Epithelial cell of prostate (primary cell): Measurements from ENCODE around the gene SPATA13.
A peak's percentile ranks its signal among the peaks of the same experiment; 100 is the strongest.
"Not testable (repeated sequence)": the region's sequence is repeated elsewhere in the genome, so short reads cannot be mapped to it uniquely, and the experiment has no call there.

Experiments used
- DNase-seq: peaks from one replicate; pipeline ENCODE4 v3.0.0-alpha.2; 2011; ENCODE audit warnings: low read depth, low spot score
- H3K27ac ChIP-seq: fragments of 450-650 bp; 2 replicates; pipeline ENCODE4 v1.5.1; 2017; ENCODE audit warnings: mild to moderate bottlenecking

The SPATA13 gene

DNA sequence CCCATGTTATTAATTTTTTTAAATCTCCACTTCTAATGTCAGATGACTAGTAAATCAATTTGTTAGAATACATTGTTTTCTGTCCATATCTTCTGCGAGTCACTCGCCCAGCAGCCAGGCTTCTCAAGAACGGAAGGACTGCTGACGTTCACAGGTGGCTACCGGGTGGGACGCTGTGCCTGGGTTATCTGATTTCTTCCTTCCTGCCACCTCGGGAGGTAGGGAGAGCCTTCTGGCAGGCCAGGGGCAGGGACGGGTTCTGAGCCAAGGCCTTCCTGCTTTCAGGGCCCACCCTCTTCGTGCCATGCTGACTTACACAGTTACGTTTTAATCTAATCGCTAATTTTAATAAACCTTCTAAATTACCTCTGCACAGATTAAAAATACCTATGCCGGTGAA, 140.9 kb downstream of the SPATA13 start:
- DNase-seq = no peak
- H3K27ac ChIP-seq = no peak overlapping the region

GRCh38 chr13:24301911-24302310, 141.4 kb downstream of the SPATA13 start:
- H3K27ac ChIP-seq = no peak overlapping the region
- DNase-seq = no peak

- H3K27ac ChIP-seq = no peak overlapping the region
- DNase-seq = no peak
Observed at GRCh38 chr13:24304620-24305019, 144.1 kb downstream of the SPATA13 start.

- H3K27ac ChIP-seq = no peak overlapping the region
- DNase-seq = no peak
Observed at GRCh38 chr13:24306632-24307031, 146.1 kb downstream of the SPATA13 start.

DNA sequence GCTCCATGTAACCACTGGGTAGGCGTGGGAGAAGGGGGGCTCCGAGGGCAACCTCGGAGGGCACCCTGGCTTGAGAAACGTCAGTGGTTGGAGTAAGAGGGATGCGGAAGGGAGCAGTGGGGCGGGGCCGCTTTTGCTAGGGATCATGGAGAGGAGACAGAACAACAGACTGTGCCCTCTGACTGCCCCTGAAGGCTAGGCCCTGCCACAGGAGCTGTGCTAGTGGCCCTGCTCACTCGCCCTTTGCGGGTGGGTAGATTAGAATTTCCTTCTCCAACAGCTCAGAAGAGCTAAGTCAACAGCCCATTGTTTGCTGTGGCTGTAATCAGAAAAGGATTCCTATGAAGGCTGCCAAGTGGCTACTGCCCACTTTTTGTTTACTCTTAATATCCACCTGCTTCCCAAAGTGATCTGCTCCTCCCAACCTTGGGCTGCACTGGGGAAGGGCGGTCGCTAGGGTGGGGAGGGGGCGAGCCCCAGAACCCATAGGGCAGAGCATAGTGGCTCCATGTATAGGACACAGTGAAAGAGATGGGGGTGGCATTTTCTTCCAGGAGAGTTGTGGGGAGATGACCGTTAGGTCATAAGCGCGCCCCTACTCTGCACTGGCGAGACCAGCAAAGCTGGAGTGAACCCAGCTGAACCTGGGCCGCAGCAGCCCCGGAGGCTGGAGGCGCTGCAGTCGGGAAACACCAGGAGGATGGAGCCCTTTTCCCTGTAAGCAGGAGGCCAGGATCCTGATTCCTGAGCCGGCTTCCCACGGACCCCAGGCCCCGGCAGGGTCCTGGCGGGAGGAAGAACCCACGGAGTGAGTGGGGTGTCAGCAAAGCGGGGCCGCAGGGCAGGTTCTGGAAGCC, 146.9 kb downstream of the SPATA13 start:
- H3K27ac ChIP-seq = no peak overlapping the region
- DNase-seq = no peak

- no peak for DNase-seq
Observed at GRCh38 chr13:24308068-24308445, 147.5 kb downstream of the SPATA13 start.

GRCh38 chr13:24308488-24309020, 148.0 kb downstream of the SPATA13 start:
- no peak overlapping the region for H3K27ac ChIP-seq
- DNase-seq = no peak

More at GRCh38 chr13:24308068-24308445, 147.5 kb downstream of the SPATA13 start:
- no peak overlapping the region for H3K27ac ChIP-seq

GRCh38 chr13:24309300-24309699, 148.8 kb downstream of the SPATA13 start, which contains the start of gene C1QTNF9:
C1QTNF9 (plus strand) TSS chr13:24309580; CDS start chr13:24316004, 6,424 bp downstream.
- not testable (repeated sequence) for DNase-seq, H3K27ac ChIP-seq

DNA sequence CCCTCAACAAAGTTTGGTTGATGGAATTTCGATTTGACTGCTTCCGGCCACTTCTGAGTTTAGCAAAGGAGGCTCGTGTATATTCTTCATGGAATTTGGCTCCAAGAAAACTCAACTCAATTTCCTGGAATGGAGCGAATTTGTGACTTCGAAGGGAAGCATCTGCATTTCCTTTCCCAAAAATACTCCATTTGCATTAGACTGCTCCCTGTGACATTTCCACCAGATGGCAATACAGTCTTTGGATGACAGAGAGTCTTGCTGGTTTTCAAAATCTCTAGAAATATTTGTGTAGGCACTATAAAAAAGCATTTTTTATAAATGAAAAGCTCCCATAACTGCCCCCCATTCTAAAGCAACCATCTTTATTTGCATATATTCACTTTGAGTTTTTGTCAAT, 152.9 kb downstream of the SPATA13 start:
- DNase-seq = no peak
- no peak overlapping the region for H3K27ac ChIP-seq

GRCh38 chr13:24317835-24318234, 157.3 kb downstream of the SPATA13 start:
- H3K27ac ChIP-seq = not testable (repeated sequence)

GRCh38 chr13:24318878-24319277, 158.4 kb downstream of the SPATA13 start:
- H3K27ac ChIP-seq, DNase-seq: not testable (repeated sequence)

More at GRCh38 chr13:24317835-24318234, 157.3 kb downstream of the SPATA13 start:
- DNase-seq = not testable (repeated sequence)

GRCh38 chr13:24319641-24320040, 159.1 kb downstream of the SPATA13 start:
- H3K27ac ChIP-seq, DNase-seq: not testable (repeated sequence)

DNA sequence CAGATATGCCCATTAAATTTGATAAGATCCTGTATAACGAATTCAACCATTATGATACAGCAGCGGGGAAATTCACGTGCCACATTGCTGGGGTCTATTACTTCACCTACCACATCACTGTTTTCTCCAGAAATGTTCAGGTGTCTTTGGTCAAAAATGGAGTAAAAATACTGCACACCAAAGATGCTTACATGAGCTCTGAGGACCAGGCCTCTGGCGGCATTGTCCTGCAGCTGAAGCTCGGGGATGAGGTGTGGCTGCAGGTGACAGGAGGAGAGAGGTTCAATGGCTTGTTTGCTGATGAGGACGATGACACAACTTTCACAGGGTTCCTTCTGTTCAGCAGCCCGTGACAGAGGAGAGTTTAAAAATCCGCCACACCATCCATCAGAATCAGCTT, 160.9 kb downstream of the SPATA13 start:
- not testable (repeated sequence) for DNase-seq, H3K27ac ChIP-seq

- not testable (repeated sequence) for DNase-seq
Observed at GRCh38 chr13:24322470-24322869, 161.9 kb downstream of the SPATA13 start.

GRCh38 chr13:24323036-24323738, 162.7 kb downstream of the SPATA13 start:
- no peak for DNase-seq
- no peak overlapping the region for H3K27ac ChIP-seq

More at GRCh38 chr13:24322470-24322869, 161.9 kb downstream of the SPATA13 start:
- not testable (repeated sequence) for H3K27ac ChIP-seq

GRCh38 chr13:24323739-24324075, 163.2 kb downstream of the SPATA13 start:
- no peak for DNase-seq
- no peak overlapping the region for H3K27ac ChIP-seq

GRCh38 chr13:24327598-24327997, 167.1 kb downstream of the SPATA13 start:
- DNase-seq, H3K27ac ChIP-seq: not testable (repeated sequence)

DNA sequence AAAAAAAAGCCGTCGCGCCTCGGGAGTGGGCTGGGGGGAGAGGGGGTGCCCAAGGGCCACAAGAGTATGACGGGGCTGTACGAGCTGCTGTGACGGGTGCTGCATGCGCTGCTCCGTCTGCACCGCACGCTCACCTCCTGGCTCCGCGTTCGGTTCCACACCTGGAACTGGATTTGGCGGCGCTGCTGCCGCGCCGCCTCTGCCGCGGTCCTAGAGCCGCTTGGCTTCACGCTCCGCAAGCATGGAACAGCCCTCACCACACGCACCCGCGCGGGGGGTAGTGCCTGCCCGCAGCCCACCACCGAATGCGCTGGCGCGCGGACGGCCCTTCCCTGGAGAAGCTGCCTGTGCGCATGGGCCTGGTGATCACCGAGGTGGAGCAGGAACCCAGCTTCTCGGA, 167.6 kb downstream of the SPATA13 start:
- no peak for DNase-seq
- no peak overlapping the region for H3K27ac ChIP-seq

DNA sequence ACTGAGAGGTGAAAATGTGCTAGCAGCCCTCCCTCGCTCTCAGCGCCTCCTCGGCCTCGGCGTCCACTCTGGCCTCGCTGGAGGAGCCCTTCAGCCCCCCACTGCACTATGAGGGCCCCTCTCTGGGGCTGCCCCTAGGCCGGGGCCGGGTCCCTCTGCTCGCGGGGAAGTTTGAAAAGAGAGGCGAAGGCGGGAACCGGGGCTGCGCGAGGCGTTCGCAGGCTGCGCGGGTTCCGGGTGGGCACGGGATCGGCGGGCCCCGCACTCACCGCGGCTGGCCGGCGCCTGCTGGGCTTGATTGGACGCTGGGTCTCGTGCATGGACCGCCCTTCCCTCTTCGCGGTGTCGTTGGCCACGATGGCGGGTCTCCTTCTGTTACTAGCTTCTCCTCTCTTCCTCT, 178.2 kb downstream of the SPATA13 start:
- no peak overlapping the region for H3K27ac ChIP-seq
- DNase-seq = no peak

- H3K27ac ChIP-seq = no peak overlapping the region
- DNase-seq = no peak
Observed at GRCh38 chr13:24339937-24340607, 179.6 kb downstream of the SPATA13 start.

- DNase-seq = no peak
Observed at GRCh38 chr13:24340608-24340955, 180.1 kb downstream of the SPATA13 start.

More at GRCh38 chr13:24340608-24340955, 180.1 kb downstream of the SPATA13 start:
- H3K27ac ChIP-seq = peak overlapping the region; percentile 32
